ENCODE results near the gene PLA2G4E.

The PLA2G4E gene

DNA sequence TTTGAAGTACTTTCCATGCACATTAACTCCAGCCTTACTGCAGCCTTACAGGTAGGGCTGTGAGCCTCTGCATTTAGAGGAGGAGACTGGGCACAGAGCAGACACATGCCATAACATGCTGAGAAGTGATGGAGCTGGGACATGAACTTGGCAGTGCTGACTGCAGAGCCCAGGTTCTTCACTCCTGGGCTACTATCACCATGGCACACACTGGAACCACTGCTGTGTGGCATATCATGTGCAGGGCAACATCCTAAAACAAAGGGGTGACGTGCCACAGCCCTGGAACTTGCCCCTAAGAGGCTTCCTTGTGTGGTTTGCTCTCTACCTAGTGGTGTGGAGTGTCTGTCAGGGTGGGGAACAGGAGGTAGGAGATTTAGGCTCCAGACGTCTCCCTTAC, 73.9 kb downstream of the PLA2G4E start:
- no peak for DNase-seq
- in situ Hi-C loops (cut with MboI; ENCODE audit: low pct_unique_long_range_greater_than_20kb, low sequenced_read_pairs): no loop called here

GRCh38 chr15:41945731-41946130, 75.1 kb downstream of the PLA2G4E start:
- in situ Hi-C loops (cut with MboI; ENCODE audit: low pct_unique_long_range_greater_than_20kb, low sequenced_read_pairs): no loop called here

GRCh38 chr15:41945221-41945620, 75.6 kb downstream of the PLA2G4E start:
- no peak for DNase-seq
- in situ Hi-C loops (cut with MboI; ENCODE audit: low pct_unique_long_range_greater_than_20kb, low sequenced_read_pairs): no loop called here

More at GRCh38 chr15:41945731-41946130, 75.1 kb downstream of the PLA2G4E start:
- DNase-seq: no peak

DNA sequence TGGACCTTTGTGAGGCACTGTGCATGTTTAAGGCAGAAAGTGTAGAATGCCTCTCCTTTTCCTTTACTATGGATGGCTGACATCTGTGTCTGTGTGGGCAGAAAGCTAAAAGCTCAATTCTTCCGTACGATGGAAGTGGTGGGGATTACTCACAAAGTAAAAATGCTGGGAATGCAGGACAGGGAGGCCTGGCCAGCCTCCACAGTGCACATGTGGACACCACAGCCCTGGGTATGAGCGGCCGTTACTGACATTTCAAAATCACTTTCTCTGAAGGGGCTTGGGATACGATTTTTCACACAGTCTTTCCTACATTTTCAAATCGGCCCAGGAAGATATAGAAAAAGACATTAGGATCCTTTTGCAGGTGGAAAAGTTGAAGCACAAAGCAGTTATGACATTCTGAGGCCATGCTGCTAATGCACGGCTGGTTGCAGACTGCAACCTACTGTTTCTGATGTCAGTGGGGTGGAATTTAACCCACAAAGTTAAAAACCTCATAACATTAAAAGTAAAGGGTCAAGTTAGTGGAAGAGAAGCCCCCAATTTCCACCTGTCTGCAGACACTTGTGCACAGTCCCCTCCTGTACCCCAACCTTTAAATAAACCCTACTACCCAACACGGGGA, 76.4 kb downstream of the PLA2G4E start:
- in situ Hi-C loops (cut with MboI; ENCODE audit: low pct_unique_long_range_greater_than_20kb, low sequenced_read_pairs): no loop called here
- DNase-seq: no peak

GRCh38 chr15:41943543-41944312, 77.1 kb downstream of the PLA2G4E start:
- in situ Hi-C loops (cut with MboI; ENCODE audit: low pct_unique_long_range_greater_than_20kb, low sequenced_read_pairs): no loop called here
- no peak for DNase-seq

DNA sequence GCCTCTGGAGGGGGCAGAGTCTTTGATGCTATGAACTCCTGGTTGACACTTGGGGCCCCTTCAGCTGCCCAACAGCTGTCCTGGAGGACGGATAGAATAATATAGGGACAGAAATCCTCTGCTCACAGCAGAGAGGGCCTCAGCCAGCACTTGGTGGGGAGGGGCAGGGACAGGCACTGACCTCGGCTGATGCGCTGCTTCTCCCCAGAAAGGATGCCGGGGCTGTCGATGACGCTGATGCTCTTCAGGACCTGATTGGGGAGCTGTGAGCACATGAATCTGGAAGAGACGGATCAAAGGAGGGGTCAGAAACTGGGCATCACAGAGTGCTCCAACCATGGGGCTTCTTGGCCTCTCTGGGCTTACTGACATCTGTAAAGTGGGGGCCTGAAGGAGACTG, 78.0 kb downstream of the PLA2G4E start:
- DNase-seq: no peak
- in situ Hi-C loops (cut with MboI; ENCODE audit: low pct_unique_long_range_greater_than_20kb, low sequenced_read_pairs): no loop called here

- DNase-seq: no peak
Measured at GRCh38 chr15:41941644-41942415, 79.0 kb downstream of the PLA2G4E start.

DNA sequence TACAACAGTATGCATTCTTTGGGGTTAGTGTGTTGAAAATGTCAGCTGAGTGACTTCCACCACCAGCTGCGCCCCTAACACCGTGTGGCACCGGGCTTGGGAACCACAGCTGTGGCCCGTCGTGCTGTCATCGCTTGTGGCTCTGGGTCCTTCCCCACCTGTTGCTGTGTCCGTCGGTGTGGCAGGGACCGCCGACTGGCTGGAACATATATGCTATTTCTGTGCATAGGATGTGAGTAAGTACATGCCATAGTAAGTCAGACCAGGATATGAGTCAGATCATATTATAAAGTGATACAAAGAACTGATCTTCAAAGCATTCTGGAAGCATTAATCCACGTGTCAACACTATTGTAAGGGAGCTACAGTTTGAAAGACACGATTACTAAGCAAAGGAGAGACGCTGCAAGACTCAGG, 80.4 kb downstream of the PLA2G4E start:
- in situ Hi-C loops (cut with MboI; ENCODE audit: low pct_unique_long_range_greater_than_20kb, low sequenced_read_pairs): no loop called here
- DNase-seq: no peak

More at GRCh38 chr15:41941644-41942415, 79.0 kb downstream of the PLA2G4E start:
- in situ Hi-C loops (cut with MboI; ENCODE audit: low pct_unique_long_range_greater_than_20kb, low sequenced_read_pairs): no loop called here

GRCh38 chr15:41939986-41940385, 80.9 kb downstream of the PLA2G4E start:
- in situ Hi-C loops (cut with MboI; ENCODE audit: low pct_unique_long_range_greater_than_20kb, low sequenced_read_pairs): no loop called here

DNA sequence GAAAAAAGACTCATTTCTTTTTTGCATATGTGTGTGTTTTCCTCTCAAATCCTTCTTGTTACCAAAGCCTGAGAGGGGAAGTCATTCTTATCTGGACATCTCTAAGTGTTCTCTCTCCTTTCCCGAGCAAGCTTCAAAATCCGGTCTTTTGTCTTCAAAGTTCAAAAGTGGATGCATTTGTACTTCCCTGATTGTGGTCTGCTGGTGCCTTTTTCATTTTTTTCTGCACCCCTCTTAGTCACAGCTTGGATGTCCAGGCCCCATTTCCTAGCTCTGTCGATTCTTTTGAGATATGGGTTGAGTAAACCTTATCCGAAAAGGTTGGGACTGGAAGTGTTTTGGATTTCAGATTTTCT, 83.3 kb downstream of the PLA2G4E start:
- in situ Hi-C loops (cut with MboI; ENCODE audit: low pct_unique_long_range_greater_than_20kb, low sequenced_read_pairs): no loop called here
- DNase-seq: no peak

More at GRCh38 chr15:41939986-41940385, 80.9 kb downstream of the PLA2G4E start:
- no peak for DNase-seq

DNA sequence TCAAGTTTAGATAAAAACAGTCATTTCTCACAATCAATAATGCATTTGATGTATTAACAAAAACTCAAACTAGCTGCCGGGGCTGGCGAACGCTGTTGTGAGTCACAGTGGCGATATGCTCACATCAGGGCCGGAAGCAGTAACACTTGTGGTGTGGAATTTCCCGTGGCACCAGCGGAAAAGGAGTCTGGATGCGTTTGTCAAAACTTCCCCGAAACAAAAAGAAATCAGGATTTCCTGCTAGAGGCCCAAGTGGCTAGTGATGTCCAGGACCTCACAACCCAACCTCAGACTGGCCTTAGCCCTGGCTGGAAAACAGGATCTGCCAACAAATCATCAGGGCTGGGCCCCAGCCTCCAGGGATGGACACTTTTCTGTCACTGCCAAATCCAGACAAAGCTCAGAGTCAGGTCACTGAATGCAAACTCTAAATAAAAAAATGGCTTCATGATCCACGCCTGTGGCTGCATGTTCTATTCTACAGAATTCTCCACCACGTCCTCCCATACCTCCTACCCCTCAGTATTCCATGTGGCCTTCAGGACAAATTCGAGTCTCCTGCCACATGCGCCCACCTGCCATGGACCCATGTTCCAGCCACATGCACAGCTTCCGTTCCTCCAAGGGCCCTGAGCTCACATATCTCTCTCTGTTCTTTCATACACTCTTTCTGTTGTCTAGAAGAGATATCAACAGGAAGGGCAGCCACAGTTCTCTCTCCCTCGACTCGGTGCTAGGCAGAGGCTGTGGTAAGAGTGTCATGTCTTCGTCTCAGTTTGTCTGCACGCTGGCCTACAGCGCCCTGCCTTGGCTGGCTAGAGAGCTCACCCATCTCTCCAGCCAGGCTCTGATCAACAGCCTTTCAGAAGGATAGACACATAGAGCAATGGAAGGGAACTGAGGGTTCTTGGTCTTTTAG, 83.9 kb downstream of the PLA2G4E start:
- peak; percentile 65 for DNase-seq
- in situ Hi-C loops (cut with MboI; ENCODE audit: low pct_unique_long_range_greater_than_20kb, low sequenced_read_pairs): no loop called here

GRCh38 chr15:41936155-41936554, 84.7 kb downstream of the PLA2G4E start:
- in situ Hi-C loops (cut with MboI; ENCODE audit: low pct_unique_long_range_greater_than_20kb, low sequenced_read_pairs): no loop called here
- DNase-seq: no peak

DNA sequence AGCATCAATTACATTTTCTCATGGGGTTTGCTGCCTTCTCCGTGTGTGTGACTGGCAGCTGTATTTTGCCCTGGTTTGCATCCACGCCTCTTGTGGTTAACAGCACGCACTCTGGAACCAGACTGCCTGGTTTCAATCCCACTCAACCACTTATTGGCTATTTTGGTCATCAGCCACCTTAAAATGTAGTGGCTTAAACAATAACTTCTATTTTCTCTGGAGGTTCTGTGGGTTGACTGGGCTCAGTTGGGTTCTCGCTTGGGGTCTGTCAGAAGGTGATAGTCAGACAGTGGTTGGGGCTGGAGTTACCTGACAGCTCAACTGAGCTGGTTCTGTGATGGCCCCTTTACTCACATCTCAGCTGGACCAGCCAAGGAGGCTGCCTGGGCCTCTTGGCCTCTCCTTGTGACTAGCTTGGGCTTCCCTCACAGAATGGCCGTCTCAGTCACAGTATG, 85.2 kb downstream of the PLA2G4E start:
- no peak for DNase-seq
- in situ Hi-C loops (cut with MboI; ENCODE audit: low pct_unique_long_range_greater_than_20kb, low sequenced_read_pairs): no loop called here

DNA sequence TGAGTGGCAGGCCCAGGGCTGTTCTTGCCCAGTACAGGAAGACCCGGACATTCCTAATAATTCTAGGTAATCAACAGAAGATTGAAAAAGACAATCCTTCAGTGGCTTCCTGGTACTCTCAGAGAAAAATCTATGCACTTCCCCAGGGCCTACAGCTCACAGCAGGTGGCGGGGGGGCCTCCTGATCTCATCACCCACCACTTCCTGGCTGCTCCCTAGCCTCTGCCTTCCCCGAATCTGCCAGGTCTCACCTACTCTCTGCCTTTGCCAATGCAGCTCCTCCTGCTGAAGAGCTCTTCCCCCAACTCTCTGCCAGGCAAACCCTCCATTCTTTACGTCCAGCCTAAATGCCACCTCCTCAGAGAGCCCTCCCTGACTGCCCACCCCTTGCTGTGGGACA, 86.0 kb downstream of the PLA2G4E start:
- in situ Hi-C loops (cut with MboI; ENCODE audit: low pct_unique_long_range_greater_than_20kb, low sequenced_read_pairs): no loop called here
- DNase-seq: peak; percentile 51

- DNase-seq: no peak
- in situ Hi-C loops (cut with MboI; ENCODE audit: low pct_unique_long_range_greater_than_20kb, low sequenced_read_pairs): no loop called here
Measured at GRCh38 chr15:41933771-41934170, 87.1 kb downstream of the PLA2G4E start.

DNA sequence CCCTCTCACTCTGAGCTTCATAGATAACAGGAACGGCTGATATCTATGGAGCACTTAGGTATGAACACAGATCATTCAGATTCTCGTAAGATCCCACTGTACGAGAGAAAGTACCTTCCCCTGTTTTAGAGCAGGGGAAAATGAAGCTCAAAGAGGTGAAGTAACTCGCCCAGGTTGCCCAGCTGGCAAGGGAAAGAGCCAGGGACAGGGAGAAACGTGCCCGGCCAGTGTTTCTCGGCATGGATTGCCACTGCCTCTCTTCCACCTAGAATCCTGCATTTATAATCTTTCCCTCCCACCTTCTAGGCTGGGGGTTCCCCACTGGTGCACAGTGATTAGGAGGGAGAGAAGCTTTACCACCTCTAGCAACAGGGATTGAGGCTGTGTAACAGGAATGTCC, 87.5 kb downstream of the PLA2G4E start:
- in situ Hi-C loops (cut with MboI; ENCODE audit: low pct_unique_long_range_greater_than_20kb, low sequenced_read_pairs): no loop called here
- DNase-seq: no peak

DNA sequence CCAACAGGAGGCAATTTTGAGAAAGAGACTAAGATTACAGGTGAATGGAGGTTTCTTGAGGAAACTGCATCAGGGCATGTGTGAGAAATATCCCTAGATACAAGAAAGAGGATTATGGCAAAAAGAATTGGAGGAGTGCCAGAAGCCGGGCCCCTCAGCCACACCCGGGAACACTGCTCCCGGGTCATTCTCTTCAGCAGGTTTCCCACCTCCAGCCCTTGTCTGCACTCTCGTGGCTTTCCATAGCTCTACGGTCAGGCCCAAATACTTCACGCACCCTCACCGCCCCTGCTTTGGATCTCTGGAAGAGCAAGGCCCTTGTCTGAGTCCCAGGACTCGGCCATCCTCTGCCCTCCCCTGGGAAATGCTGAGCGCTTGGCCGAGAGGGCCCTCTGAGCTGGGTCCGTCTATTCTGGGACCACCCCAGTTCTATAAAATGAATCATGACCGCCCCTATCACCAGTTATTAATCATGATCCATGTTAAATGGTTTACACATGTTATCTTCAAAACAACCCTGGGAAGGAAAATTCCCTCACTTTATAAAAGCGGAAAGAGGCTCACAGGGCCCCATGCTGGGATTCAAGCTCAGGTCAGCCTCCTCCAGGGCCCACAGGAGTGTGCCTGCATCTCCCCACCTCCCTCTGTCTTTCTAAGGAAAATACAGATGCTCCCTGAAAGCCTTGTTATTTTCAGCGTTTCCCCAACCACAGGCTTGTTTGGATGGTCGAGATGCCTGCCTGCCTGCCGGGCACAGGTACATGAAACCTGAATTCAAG, 88.1 kb downstream of the PLA2G4E start:
- no peak for DNase-seq
- in situ Hi-C loops (cut with MboI; ENCODE audit: low pct_unique_long_range_greater_than_20kb, low sequenced_read_pairs): no loop called here

GRCh38 chr15:41932101-41932500, 88.7 kb downstream of the PLA2G4E start:
- no peak for DNase-seq
- in situ Hi-C loops (cut with MboI; ENCODE audit: low pct_unique_long_range_greater_than_20kb, low sequenced_read_pairs): no loop called here
